AG08396 (cell line): ENCODE measurements around the gene MPEG1.
A peak's percentile ranks its signal among the peaks of the same experiment; 100 is the strongest.

Source experiments
- DNase-seq: peaks from one replicate; pipeline ENCODE4 v3.0.0; 2012; ENCODE audit warnings: low spot score, mixed read lengths

Gene MPEG1

GRCh38 chr11:59216641-59217564 lies 4.2 kb upstream of the MPEG1 start:
- DNase-seq: peak; percentile 37

- DNase-seq: no peak
These were observed 1.6 kb upstream of the MPEG1 start for GRCh38 chr11:59214141-59214893.

DNA sequence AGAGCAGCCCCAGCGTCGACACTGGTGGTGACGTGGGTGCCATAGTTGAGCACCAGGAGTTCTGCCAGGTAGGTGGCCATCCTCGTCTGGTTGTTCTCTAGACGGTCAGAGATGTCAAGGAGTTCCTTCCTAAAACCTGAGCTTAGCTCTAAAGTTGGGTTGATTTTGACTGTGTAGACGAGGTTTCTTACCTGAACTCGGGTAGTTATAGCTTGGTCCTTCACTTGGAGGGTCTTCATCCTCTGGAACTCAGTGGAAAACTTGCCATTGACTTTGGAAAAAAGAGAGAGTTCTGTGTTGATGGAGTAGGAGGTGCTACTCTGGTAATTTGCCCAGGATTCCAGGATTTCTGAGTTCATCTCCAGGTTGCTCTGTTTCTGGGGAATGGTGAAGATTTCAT lies 505 bp downstream of the MPEG1 start:
- DNase-seq: no peak

GRCh38 chr11:59208956-59209355 lies 3.8 kb downstream of the MPEG1 start:
- DNase-seq: no peak

DNA sequence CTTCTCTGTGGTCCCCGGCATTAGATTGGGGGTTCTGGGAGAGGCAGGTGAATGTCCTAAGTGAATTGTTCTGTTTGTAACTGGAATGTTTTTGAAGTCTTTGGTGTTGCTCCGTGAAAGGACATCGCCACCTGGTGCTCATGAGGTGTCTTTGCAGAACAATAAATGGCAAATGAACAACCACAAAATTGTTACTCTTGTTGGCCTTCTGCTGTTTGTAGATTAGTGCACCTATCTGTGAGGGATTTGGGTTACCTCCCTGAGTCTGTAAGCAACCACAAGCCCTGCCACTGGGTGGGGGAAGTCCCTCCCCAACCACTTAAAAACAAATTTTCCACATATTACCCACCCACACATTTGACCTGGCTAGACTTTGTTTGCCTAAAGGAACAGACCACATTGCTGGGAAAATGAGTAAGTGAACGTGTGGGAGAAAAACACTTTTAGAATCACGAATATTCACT lies 4.7 kb downstream of the MPEG1 start:
- DNase-seq: peak; percentile 37

- DNase-seq: peak; percentile 39
These were observed 6.1 kb downstream of the MPEG1 start for GRCh38 chr11:59206635-59207034.

GRCh38 chr11:59205648-59206047 lies 7.1 kb downstream of the MPEG1 start:
- DNase-seq: no peak

DNA sequence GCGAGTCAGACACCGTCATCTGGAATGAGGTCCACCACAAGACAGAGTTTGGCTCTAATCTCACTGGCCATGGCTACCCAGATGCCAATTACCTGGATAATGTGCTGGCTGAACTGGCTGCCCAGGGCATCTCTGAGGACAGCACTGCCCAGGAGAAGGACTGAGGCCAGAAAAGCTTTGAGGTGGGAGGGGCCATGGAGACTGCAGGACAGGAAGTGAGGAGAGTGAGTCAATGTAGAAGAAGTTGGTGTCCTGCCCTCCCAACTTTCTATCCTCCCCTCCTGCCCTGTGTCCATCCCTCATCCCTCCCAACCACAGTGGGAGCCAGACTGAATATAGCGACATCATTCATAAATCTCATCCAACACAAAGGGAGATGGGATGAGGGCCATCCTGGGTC lies 8.0 kb downstream of the MPEG1 start:
- DNase-seq: no peak

DNA sequence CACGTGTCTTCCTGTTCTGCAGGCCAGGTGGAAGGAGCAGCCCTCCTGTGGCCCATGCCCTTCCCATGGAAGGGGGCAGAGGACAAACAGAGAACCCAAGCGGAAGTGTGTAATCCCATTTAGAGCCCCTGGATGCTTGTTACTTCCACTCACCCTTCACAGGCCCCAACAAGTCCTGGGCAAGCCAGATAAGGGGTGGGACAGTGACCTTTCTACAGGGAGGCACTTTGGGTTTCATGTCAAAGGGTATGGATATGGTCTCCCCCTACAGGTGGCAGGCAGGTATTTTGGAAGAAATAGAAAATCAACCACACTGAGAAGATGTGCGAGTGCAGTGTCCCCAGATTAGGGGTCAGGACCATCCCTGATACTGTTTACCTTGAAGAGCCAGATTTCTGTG lies 11.4 kb downstream of the MPEG1 start:
- no peak for DNase-seq

DNA sequence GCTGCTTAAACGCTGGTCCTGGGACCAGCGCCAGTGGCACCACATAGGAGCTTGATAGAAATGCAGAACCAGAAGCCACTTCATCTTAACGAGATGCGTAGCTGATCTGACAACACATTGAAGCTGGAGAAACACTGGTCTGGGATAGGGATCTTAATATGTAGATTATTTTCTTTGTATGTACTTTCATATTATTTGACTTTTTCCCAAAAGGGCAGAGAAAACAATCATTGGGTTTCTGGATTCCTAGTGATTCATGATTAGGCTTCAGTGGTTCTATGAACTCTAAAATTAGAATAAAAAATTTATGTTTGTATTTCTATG lies 12.3 kb downstream of the MPEG1 start:
- DNase-seq: no peak

- DNase-seq: no peak
These were observed 12.9 kb downstream of the MPEG1 start for GRCh38 chr11:59199546-59200422.

DNA sequence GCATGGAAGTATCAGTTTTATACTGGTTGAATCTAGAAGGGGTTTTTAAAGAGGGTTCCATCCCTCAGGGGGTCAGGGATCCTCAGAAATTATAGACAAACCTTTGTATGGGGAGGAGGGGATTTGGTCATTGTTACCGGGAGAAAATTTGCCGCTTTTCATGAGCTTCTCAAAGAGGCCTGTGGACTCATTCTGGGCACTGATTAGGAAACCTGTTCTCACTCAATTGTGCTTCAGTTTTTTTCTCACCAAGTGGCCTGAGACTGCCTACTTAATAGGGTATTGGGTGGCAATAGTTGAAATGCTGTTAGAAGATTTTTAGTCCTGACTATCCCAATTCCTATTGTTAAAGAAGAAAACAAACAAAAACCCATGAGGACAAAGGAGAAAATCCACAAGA lies 14.0 kb downstream of the MPEG1 start:
- DNase-seq: no peak

- peak; percentile 74 for DNase-seq
These were observed 14.7 kb downstream of the MPEG1 start for GRCh38 chr11:59197991-59198390.

GRCh38 chr11:59196777-59197176 lies 15.9 kb downstream of the MPEG1 start:
- no peak for DNase-seq

GRCh38 chr11:59195586-59195985 lies 17.1 kb downstream of the MPEG1 start:
- no peak for DNase-seq

- no peak for DNase-seq
These were observed 19.1 kb downstream of the MPEG1 start for GRCh38 chr11:59193587-59194130.

DNA sequence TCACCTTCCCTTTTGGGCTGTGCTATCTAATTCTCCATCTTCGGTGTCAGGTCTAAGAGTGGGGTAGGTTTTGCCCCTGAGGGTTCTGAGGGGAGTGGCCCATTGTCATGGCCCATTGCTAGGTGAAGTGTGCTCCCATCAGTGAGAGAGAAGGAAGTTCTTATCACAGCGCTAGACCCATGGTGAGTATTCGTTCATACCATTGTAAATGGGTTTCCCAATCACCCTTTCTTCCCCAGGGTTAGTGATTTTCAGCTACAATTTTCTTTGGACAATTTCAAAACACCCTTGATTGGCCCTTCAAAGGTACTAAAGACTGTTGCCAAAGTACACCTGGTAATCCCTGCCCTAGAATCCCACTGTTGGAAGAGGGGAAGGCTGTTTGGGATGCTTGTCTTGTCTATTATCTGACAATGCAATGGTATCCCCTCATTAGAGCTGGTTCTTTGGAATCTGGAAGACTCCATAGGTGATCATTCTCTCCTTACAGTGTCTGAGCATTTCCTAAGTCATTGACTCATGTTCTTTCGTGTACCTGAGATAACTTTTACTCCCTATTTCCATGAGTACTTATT lies 20.2 kb downstream of the MPEG1 start:
- DNase-seq: no peak

GRCh38 chr11:59191890-59192289 lies 20.8 kb downstream of the MPEG1 start:
- no peak for DNase-seq

DNA sequence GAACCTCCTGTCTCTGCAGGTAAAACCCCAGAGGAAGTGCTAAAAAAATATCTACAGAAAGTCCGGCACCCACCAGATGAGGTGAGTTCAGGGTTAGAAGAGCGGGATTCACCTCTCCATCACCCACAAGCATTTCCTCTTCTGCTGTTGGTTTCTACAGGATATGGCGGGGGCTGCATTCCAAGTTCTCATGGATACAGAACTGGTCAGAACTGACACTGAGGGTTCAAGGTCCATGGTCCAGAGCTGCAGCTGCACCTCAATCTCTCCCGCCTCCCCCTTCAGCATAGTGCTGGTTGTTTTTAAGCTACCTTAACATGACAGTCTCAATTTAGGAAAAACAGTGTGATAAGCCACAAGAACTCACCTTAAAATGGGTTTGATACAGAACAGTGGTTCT lies 21.6 kb downstream of the MPEG1 start:
- no peak for DNase-seq

- DNase-seq: no peak
These were observed 22.7 kb downstream of the MPEG1 start for GRCh38 chr11:59189986-59190385.

- no peak for DNase-seq
These were observed 23.8 kb downstream of the MPEG1 start for GRCh38 chr11:59188954-59189353.

- peak; percentile 69 for DNase-seq
These were observed 25.1 kb downstream of the MPEG1 start for GRCh38 chr11:59187587-59187986.
